GM18907 (cell line): ENCODE measurements around the gene CACNG7.

Source experiments
- ATAC-seq: cut with Tn5 transposase; IDR thresholded peaks from one replicate; pipeline ENCODE4 v1.9.1; 2021; ENCODE audit warnings: mild to moderate bottlenecking, moderate library complexity; ENCODE audit not compliant: unreplicated experiment

CACNG7 gene

DNA sequence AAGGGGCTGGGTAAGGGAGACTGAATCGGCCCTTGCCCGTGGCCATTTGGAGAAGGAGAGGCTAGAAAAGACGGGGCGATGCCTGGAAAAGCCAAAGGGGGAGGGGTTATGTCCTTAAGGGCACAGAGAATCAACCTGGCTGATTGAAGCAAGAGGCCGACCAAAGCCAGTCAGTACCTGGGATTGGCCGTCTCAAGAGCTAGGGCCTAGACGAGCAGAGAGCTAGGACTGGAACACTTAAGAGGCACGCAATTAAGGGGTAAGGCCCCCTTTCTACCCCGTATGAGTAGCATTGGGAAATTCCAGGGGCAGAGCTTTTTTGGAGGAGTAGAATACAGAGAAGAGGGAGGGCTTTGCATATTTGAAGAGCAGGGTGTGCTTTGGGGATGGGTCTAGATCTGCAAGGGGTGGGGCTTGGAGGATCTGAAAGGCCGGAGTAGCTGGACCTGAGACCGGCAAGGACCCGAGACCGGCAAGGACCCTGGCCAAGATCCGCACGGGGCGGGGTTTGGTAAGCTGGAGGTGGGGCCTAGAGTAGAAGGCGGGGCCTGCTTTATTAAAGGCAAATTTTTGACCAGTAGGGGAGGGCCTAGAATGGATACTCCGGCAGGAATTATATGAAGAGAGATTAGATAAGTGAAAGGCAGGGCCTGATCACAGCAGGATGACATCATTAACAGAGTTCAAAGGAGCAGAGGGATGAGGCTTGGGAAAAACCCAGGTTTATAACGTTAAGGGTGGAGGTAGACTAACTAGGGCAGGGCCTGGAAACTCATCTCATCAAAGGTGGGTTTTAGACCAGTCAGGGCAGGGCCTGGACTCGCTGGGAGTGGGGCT lies 71.7 kb downstream of the CACNG7 start:
- no peak for ATAC-seq

DNA sequence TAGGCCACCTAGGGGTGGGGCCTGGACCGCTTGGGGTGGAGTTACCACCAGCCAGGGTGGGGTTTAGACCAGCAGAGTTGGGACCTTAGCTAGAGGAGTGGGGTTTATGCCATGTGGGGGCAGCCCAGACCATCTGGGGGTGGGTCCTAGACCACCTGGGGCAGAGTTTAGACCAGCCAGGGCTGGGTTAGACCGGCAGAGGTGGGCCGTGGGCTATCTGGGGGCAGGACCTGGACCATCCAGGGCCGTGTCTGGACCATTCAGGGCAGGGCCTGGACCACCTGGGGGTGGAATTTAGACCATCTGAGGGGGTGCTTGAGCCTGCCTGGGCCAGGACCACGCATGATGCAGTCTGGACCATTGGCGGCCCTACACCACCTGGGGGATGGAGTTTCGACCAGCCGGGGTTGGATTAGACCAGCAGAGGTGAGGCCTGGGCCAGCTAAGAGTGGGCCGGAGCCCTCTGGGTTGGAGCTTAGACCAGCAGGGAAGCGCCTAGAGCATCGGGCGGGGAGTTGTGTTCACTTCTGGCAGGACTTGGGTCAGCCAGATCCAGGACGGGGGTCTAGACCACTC lies 72.4 kb downstream of the CACNG7 start:
- no peak for ATAC-seq

DNA sequence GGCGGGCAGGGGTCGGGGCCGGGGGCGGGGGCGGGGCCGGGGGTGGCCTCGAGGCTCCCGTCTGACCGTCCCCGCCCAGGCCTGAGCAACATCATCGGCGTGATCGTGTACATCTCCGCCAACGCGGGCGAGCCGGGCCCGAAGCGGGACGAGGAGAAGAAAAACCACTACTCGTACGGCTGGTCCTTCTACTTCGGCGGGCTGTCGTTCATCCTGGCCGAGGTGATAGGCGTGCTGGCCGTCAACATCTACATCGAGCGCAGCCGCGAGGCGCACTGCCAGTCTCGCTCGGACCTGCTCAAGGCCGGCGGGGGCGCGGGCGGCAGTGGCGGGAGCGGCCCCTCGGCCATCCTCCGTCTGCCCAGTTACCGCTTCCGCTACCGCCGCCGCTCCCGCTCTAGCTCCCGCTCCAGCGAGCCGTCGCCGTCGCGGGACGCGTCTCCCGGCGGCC lies 72.9 kb downstream of the CACNG7 start:
- ATAC-seq: no peak

DNA sequence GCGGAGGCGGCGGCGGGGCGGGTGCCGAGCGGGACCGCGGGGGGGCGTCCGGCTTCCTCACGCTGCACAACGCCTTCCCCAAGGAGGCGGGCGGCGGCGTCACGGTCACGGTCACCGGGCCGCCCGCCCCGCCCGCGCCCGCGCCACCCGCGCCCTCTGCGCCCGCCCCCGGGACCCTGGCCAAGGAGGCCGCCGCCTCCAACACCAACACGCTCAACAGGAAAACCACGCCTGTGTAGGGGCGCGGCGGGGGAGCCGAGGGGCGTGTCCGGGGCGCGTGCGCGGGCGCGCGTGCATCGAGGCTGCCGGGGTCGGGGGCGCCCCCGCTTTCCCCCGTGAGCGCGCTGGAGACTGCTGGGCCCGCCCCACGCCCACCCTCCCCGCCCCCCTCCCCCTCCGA lies 73.5 kb downstream of the CACNG7 start:
- no peak for ATAC-seq

DNA sequence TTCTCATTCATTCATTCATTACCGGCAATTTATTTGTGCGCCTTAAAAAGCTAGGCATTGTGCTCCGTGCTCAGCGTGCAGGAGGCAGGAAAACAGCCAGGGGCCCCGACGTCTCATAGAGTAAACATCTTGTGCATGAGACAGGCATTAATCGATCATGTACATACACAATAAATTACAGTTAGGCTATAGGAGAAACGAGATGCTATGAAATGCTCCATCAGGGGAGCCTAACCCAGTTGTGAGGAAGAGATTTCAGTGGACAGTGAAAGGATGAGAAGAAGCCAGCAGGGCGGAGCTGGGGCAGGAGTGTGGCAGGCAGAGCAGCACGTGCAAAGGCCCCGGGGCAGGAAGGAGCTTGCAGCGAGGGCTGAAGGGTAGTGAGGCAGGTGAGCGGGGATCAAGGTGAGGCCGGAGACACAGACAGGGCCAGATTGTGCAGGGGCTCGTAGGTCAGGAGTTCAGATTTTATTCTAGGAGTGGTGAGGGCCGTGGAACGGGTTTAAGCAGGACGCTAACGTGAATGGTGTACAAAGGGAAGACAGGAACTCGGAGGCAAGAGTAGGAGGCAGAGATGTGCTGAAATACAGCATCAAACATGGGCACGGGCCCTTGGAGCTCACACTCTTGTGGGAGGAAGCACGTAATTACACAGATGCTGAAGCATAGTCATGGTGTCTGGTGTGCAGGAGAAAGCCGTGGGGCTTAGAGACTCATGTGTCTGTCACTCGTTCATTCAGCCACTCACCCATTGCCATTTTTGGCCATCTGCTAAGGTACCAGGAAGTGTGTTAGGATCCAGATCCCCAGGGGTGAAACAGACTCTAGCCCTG lies 74.6 kb downstream of the CACNG7 start:
- ATAC-seq: no peak

DNA sequence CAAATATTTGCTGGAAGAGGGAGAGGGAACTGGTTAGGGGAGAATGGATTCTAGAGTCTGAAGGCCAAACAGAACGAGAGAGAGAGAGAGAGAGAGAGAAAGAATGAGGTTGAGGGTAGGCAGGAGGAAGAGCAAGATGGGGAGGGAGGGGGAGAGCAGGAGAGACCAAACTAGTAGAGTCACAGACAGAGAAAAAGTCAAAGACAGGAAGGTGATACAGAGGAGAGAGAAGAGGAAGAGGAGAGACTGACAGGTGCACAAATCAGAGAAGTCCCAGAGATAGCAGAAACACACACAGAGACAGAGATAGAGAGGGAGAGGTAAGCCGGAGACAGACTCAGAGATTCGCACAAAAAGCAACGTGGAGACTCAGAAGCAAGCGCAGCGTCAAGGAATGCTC lies 76.8 kb downstream of the CACNG7 start:
- no peak for ATAC-seq

DNA sequence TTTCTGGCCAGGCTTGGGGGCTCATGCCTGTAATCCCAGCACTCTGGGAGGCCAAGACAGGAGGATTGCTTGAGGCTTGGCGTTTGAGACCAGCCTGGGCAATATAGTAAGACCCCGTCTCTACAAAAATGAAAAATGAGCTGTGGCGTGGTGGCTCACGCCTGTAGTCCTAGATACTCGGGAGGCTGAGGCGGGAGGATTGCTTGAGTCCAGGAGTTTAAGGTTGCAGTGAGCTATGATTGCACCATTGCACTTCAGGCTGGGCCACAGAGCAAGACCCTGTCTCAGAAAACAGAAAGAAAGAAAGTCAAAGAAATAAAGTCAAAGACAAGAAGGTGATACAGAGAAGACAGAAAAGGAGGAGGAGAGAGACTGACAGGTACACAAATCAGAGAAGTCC lies 79.9 kb downstream of the CACNG7 start:
- no peak for ATAC-seq

DNA sequence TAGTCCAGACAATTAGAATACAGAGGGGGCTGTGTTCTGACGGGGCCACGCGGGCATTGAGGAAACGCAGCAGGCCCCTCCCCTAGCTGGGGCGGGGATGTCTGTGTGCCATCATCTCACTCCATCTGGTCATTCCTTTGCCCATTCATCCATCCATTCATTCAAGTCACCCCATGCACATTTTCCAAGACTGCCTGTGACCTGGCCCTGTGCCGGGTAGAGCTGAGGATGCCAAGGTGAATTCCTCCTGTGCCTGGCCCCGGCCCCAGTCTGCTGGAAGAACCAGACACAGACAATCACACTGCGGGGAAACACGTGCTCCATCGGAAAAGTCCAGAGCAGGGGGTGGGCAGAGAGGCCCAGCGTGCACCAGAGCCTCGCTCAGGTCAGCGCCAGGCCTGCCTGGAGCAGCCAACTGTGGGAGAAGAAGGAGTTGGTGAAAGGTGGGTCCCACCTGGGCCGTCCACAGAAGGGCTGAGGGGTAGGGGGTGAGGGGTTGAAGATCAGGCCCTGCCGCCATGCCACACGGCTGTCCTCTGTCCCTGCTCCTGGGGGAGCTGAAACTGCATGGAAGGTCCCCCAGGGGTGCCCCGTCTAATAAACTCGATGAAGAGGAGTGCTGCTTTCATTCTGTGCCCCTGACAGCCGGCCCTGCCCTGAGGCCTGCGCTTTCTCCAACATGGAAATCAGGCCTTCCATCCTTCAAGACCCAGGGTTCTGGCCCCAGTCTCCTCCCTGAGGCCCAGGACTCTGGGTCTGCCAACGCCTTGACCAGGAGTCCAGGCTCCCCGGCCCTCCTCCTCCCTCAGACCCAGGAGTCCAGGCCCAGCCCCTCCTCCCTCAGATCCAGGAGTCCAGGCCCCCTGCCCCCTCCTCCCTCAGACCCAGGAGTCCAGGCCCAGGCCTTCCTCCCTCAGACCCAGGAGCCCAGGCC lies 80.8 kb downstream of the CACNG7 start:
- ATAC-seq: no peak

DNA sequence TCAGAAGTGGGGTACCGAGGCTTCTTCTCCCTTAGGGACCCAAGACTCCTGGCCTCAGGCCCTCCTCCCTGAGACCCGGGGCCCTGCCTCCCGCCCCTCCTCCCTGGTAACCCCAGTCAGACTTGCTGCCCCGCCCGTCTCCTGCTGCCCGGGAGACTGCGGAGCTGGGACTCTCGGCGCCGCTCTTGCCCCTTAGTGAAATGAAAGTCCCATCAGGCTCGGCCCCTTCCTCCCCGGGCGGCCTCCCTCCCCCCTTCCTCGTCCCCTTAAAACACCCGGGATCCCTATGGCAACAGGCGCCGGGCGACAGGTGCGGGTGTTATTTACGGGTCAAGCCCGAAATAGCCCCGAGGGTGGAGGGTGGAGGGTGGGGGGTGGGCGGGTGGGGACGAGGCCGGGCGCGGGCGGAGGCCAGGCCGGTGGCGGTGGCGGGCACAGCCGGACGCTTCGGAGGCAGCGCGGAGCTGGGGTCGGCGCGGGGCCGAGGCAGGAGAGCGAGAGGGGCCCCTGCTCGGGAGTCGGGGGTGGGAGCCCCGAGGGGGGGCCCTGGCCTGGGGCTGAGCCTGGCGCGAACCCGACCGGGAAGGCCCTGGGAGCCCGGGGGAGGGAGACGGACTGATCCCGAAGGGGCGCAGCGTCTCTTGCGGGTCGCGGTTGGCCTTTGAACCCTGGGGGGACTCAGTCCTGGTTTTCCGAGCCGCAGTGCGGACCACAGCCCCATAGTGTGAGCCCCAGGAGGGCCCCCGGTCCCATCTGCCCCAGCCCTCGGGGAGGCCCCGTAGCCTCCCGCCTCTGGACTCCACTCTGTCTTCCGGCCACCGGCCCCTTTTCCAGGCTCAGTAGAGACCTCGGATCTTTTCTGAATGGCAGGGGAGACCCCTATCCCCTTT lies 82.4 kb downstream of the CACNG7 start, which contains the start of gene CACNG6:
Gene CACNG6, plus strand, starts transcription at position 414 of the 890 bp plus-strand sequence. CDS start 1,241 bp downstream, outside the sequence.
- no peak for ATAC-seq

DNA sequence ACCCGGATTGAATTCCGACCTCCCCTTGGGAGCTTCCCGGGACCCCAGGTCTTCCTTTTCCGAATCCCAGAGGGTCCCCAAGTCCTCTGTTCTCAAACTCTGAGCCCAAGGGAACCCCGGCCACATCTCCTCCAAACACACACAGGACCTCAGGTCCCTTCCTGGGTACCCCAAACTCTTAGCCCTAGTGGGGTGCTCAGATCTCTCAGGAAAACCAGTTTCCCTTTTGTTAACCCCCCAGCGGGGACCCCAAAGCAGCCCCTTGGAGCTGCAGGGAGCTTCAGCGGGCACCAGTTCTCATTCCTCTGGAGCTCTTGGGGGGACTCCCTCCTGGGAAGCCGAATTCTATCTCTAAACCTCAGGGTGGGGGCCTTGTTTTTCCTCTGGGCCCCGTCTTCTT lies 83.1 kb downstream of the CACNG7 start:
- ATAC-seq: no peak

DNA sequence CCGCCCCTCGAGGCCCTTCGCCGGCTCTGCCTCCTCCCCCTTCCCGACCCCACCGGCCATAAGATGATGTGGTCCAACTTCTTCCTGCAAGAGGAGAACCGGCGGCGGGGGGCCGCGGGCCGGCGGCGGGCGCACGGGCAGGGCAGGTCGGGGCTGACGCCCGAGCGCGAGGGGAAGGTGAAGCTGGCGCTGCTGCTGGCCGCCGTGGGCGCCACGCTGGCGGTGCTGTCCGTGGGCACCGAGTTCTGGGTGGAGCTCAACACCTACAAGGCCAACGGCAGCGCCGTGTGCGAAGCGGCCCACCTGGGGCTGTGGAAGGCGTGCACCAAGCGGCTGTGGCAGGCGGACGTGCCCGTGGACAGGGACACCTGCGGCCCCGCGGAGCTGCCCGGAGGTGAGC lies 83.7 kb downstream of the CACNG7 start:
- no peak for ATAC-seq

DNA sequence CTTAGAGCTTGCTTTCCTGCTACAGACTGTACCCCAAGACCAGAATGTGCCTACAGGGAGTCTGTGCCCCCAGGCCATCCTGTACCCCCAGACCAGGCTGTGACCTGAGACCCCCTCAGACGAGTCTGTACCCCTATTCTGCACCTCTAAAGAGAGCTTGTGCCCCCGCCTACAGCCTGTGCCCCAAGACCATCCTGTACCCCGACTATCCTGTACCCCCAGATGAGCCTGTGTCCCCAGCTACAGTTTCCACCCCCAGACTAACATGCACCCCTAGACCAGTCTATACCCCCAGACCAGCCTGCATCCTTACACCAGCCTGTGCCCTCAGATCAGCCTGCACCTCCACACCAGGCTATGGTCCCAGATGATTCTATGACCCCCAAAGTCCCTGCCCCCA lies 84.4 kb downstream of the CACNG7 start:
- ATAC-seq: no peak
